Caki2 (cell line): ENCODE measurements around the gene C1QTNF12. TPM values are rescaled to one million over a fixed set of nuclear protein-coding genes. Genes with fewer than 3 reads are reported as not detected.

Experiments used
- DNase-seq: peaks from one replicate; pipeline ENCODE4 v3.0.0-alpha.2; 2015; ENCODE audit warnings: low read depth
- in situ Hi-C: cut with HindIII; loops from 2 replicates; pipeline ENCODE4 v1.10.0; 2016; ENCODE audit warnings: low sequenced_read_pairs, low pct_unique_long_range_greater_than_20kb, mixed read lengths
- total RNA-seq: library from RNA; depleted of rRNA; stranded (reverse); fragments of >200 nt; shearing (Covaris generic); gene quantifications from 2 replicates; pipeline ENCODE4 v1.2.3, GENCODE V29; 2014; ENCODE audit warnings: low replicate concordance

The C1QTNF12 gene
- total RNA-seq, 1 experiment from 2014 or later, result not detected

GRCh38 chr1:1245817-1246576, 525 bp downstream of the C1QTNF12 start:
- in situ Hi-C loops, result no loop called here
- no peak for DNase-seq

- DNase-seq, result no peak
- in situ Hi-C loops, result no loop called here
These were observed 1.2 kb downstream of the C1QTNF12 start for GRCh38 chr1:1245178-1245816.

- in situ Hi-C loops, result no loop called here
- DNase-seq, result no peak
These were observed 2.2 kb downstream of the C1QTNF12 start for GRCh38 chr1:1244192-1244811.

GRCh38 chr1:1243807-1244191, 2.7 kb downstream of the C1QTNF12 start:
- in situ Hi-C loops, result no loop called here

GRCh38 chr1:1243266-1243660, 3.3 kb downstream of the C1QTNF12 start:
- in situ Hi-C loops, result no loop called here
- no peak for DNase-seq

More at GRCh38 chr1:1243807-1244191, 2.7 kb downstream of the C1QTNF12 start:
- no peak for DNase-seq

GRCh38 chr1:1242461-1243265, 3.9 kb downstream of the C1QTNF12 start:
- in situ Hi-C loops, result no loop called here

GRCh38 chr1:1241588-1242219, 4.8 kb downstream of the C1QTNF12 start:
- in situ Hi-C loops, result no loop called here
- no peak for DNase-seq

More at GRCh38 chr1:1242461-1243265, 3.9 kb downstream of the C1QTNF12 start:
- DNase-seq, result no peak

GRCh38 chr1:1240822-1241587, 5.5 kb downstream of the C1QTNF12 start:
- in situ Hi-C loops, result no loop called here
- DNase-seq, result no peak

GRCh38 chr1:1240348-1240732, 6.2 kb downstream of the C1QTNF12 start:
- in situ Hi-C loops, result no loop called here
- no peak for DNase-seq

- in situ Hi-C loops, result no loop called here
- no peak for DNase-seq
These were observed 6.7 kb downstream of the C1QTNF12 start for GRCh38 chr1:1239614-1240347.

GRCh38 chr1:1239227-1239613, 7.3 kb downstream of the C1QTNF12 start:
- in situ Hi-C loops, result no loop called here
- no peak for DNase-seq

GRCh38 chr1:1238702-1239178, 7.8 kb downstream of the C1QTNF12 start:
- in situ Hi-C loops, result no loop called here
- DNase-seq, result no peak

GRCh38 chr1:1237874-1238701, 8.4 kb downstream of the C1QTNF12 start:
- DNase-seq, result no peak
- in situ Hi-C loops, result no loop called here

- in situ Hi-C loops, result no loop called here
- no peak for DNase-seq
These were observed 9.3 kb downstream of the C1QTNF12 start for GRCh38 chr1:1236945-1237873.

- in situ Hi-C loops, result no loop called here
- no peak for DNase-seq
These were observed 10.3 kb downstream of the C1QTNF12 start for GRCh38 chr1:1236176-1236763.
